WTC11 (cell line): ENCODE data around the gene EVC2.

ENCODE experiments used
- CTCF ChIP-seq: fragments of 200-600 bp; IDR thresholded peaks from 2 replicates; pipeline ENCODE4 v1.8.0; 2022; ENCODE audit warnings: antibody characterized with exemption
- SP1 ChIP-seq: sonication (generic); formaldehyde crosslinking; conservative IDR thresholded peaks from 2 replicates; pipeline ENCODE4 v1.8.1; 2022; ENCODE audit warnings: missing genetic modification reagents
- TCF7 ChIP-seq: sonication (generic); formaldehyde crosslinking; IDR thresholded peaks from 2 replicates; pipeline ENCODE4 v1.8.0; 2022; ENCODE audit warnings: mild to moderate bottlenecking, low read depth, missing genetic modification reagents, moderate library complexity
- TF ChIP-seq, protein P1 (sequence below): sonication (generic); formaldehyde crosslinking; IDR thresholded peaks from 2 replicates; pipeline ENCODE4 v1.8.0; 2022; ENCODE audit warnings: missing genetic modification reagents

DNA sequence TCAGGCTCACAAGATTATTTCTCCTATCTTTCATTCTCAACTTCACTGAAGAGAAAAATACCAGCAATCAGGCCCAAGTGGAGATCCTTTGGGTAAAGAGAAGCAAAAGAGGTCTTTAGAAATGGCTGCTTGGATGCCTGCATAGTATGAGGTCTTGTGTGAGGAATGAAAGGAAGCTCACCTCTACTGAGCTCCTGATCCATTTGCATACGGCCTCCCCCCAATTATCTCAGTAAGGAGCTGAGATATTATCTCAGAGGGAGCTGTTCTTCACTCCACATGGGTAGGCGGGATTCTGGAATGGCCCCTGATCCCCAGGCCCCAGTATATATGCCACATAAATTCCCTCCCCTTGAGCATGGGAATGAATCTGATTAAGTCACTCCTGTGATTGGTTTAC lies 75.8 kb downstream of the EVC2 start:
- TF ChIP-seq TCF7 (CRISPR knock-in tag) (no peak), SP1 (CRISPR knock-in tag) (no peak), CTCF (no peak)
- TF ChIP-seq, protein P1, sequence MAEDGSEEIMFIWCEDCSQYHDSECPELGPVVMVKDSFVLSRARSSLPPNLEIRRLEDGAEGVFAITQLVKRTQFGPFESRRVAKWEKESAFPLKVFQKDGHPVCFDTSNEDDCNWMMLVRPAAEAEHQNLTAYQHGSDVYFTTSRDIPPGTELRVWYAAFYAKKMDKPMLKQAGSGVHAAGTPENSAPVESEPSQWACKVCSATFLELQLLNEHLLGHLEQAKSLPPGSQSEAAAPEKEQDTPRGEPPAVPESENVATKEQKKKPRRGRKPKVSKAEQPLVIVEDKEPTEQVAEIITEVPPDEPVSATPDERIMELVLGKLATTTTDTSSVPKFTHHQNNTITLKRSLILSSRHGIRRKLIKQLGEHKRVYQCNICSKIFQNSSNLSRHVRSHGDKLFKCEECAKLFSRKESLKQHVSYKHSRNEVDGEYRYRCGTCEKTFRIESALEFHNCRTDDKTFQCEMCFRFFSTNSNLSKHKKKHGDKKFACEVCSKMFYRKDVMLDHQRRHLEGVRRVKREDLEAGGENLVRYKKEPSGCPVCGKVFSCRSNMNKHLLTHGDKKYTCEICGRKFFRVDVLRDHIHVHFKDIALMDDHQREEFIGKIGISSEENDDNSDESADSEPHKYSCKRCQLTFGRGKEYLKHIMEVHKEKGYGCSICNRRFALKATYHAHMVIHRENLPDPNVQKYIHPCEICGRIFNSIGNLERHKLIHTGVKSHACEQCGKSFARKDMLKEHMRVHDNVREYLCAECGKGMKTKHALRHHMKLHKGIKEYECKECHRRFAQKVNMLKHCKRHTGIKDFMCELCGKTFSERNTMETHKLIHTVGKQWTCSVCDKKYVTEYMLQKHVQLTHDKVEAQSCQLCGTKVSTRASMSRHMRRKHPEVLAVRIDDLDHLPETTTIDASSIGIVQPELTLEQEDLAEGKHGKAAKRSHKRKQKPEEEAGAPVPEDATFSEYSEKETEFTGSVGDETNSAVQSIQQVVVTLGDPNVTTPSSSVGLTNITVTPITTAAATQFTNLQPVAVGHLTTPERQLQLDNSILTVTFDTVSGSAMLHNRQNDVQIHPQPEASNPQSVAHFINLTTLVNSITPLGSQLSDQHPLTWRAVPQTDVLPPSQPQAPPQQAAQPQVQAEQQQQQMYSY (CRISPR knock-in tag), result no peak
